H1 (cell line): ENCODE data around the gene PAX8. TPM values are rescaled to one million over a fixed set of nuclear protein-coding genes. Genes with fewer than 3 reads are reported as not detected.

Experiments used
- CTCF ChIA-PET: fragments of 300-600 bp; sonication (Branson Sonifier 250); formaldehyde crosslinking; loops from one replicate; lab custom pipeline; 2021; ENCODE audit not compliant: partially characterized antibody; lab: Charles Lee
- POLR2A ChIA-PET: fragments of 300-600 bp; sonication (Branson Sonifier 250); formaldehyde crosslinking; loops from one replicate; lab custom pipeline; 2021; ENCODE audit warnings: inconsistent platforms; ENCODE audit not compliant: partially characterized antibody; lab: Charles Lee
- DNase-seq, 2 experiments: peaks; one replicate each; pipeline versions ENCODE4 v3.0.0 to v3.0.0-alpha.2; 2010 to 2022; ENCODE audit warnings: low spot score in 2 of 2, low read depth in 1 of 2, mixed read lengths in 1 of 2
- FAIRE-seq: peaks from 2 replicates; lab custom pipeline; 2011; peaks lifted over from hg19 to GRCh38; lab: Jason Lieb, UNC
- H2AFZ ChIP-seq: 2 replicates; pipeline ENCODE4 v1.8.1; 2012; ENCODE audit warnings: low read length, inconsistent platforms
- H2AK5ac ChIP-seq: 2 replicates; pipeline ENCODE4 v1.6.1; 2013; ENCODE audit warnings: low read depth, low read length
- H2BK120ac ChIP-seq: replicated peaks from 2 replicates; pipeline ENCODE3; 2013; ENCODE audit warnings: low read depth, low read length, inconsistent platforms
- H2BK12ac ChIP-seq: 2 replicates; pipeline ENCODE4 v1.6.1; 2013; ENCODE audit warnings: low read depth, low read length
- H2BK15ac ChIP-seq: 2 replicates; pipeline ENCODE4 v1.6.1; 2013; ENCODE audit warnings: low read length
- H2BK20ac ChIP-seq: 2 replicates; pipeline ENCODE4 v1.6.1; 2013; ENCODE audit warnings: low read length
- H2BK5ac ChIP-seq: 2 replicates; pipeline ENCODE4 v1.6.1; 2013; ENCODE audit warnings: low read depth, low read length
- H3K14ac ChIP-seq: 2 replicates; pipeline ENCODE4 v1.6.1; 2013; ENCODE audit warnings: inconsistent platforms; ENCODE audit not compliant: insufficient read length
- H3K18ac ChIP-seq: 2 replicates; pipeline ENCODE4 v1.6.1; 2013; ENCODE audit warnings: low read length; ENCODE audit errors: extremely low read depth
- H3K23ac ChIP-seq: 2 replicates; pipeline ENCODE4 v1.6.1; 2013; ENCODE audit warnings: inconsistent platforms; ENCODE audit not compliant: insufficient read length
- H3K23me2 ChIP-seq: 2 replicates; pipeline ENCODE4 v1.6.1; 2013; ENCODE audit warnings: low read depth, low read length
- H3K27ac ChIP-seq: 2 replicates; pipeline ENCODE4 v1.6.1; 2011; ENCODE audit warnings: low read depth, low read length, inconsistent platforms
- H3K27me3 ChIP-seq, 4 experiments: replicated peaks in 1 of 4; 1 replicate in 1 of 4; 2 replicates in 3 of 4; pipeline versions ENCODE4 v1.6.1 to v1.8.1; 2011 to 2013; ENCODE audit warnings: low read length in 3 of 4, mild to moderate bottlenecking in 3 of 4, inconsistent platforms in 2 of 4, mixed read lengths in 2 of 4, moderate library complexity in 1 of 4; ENCODE audit not compliant: control insufficient read depth in 3 of 4, insufficient read depth in 3 of 4; ENCODE audit errors: extremely low read depth in 1 of 4
- H3K36me3 ChIP-seq, 4 experiments: 2 replicates each; pipeline versions ENCODE4 v1.6.1 to v1.8.1; 2011 to 2013; ENCODE audit warnings: mild to moderate bottlenecking in 4 of 4, low read length in 3 of 4, moderate library complexity in 2 of 4, control low read depth in 1 of 4, inconsistent platforms in 1 of 4; ENCODE audit not compliant: insufficient read depth in 4 of 4, control insufficient read depth in 2 of 4
- H3K4ac ChIP-seq: replicated peaks from 2 replicates; pipeline ENCODE3; 2013; ENCODE audit warnings: low read length, low read depth, mixed read lengths, inconsistent platforms; ENCODE audit not compliant: insufficient read length
- H3K4me1 ChIP-seq, 4 experiments: replicated peaks in 1 of 4; 1 replicate in 1 of 4; 2 replicates in 3 of 4; pipeline versions ENCODE4 v1.6.1 to v1.8.1; 2011 to 2013; ENCODE audit warnings: low read length in 3 of 4, inconsistent platforms in 2 of 4, mixed read lengths in 1 of 4; ENCODE audit not compliant: insufficient read depth in 4 of 4, control insufficient read depth in 3 of 4
- H3K4me2 ChIP-seq, 2 experiments: 2 replicates each; pipeline versions ENCODE4 v1.6.1 to v1.8.1; 2011 to 2013; ENCODE audit warnings: low read depth in 2 of 2, low read length in 2 of 2, control low read depth in 1 of 2, inconsistent platforms in 1 of 2, mild to moderate bottlenecking in 1 of 2; ENCODE audit not compliant: insufficient read depth in 1 of 2
- H3K4me3 ChIP-seq, 4 experiments: fragments of 200-600, 300-600 bp in 1 of 4; sonication (generic), shearing (Covaris generic), sonication (Bioruptor Twin) in 1 of 4; 2 replicates each; pipeline versions ENCODE4 v1.5.1 to v1.8.1; 2011 to 2016; ENCODE audit warnings: low read length in 4 of 4, low read depth in 3 of 4, control low read depth in 2 of 4, inconsistent platforms in 2 of 4, mild to moderate bottlenecking in 2 of 4, mixed read lengths in 1 of 4, moderate library complexity in 1 of 4; ENCODE audit not compliant: insufficient read depth in 2 of 4; ENCODE audit errors: extremely low read depth in 1 of 4
- H3K56ac ChIP-seq: replicated peaks from 2 replicates; pipeline ENCODE3; 2013; ENCODE audit warnings: low read depth, mild to moderate bottlenecking, mixed read lengths, low read length, inconsistent platforms; ENCODE audit not compliant: insufficient read length
- H3K79me1 ChIP-seq: 2 replicates; pipeline ENCODE4 v1.6.1; 2013; ENCODE audit warnings: low read depth, low read length, control low read depth
- H3K79me2 ChIP-seq, 2 experiments: 2 replicates each; pipeline versions ENCODE4 v1.6.1 to v1.8.1; 2012 to 2013; ENCODE audit warnings: low read length in 2 of 2, mild to moderate bottlenecking in 2 of 2, inconsistent platforms in 1 of 2; ENCODE audit not compliant: insufficient read depth in 2 of 2, control insufficient read depth in 1 of 2
- H3K9ac ChIP-seq, 4 experiments: replicated peaks in 1 of 4; 1 replicate in 1 of 4; 2 replicates in 3 of 4; pipeline versions ENCODE4 v1.6.1 to v1.8.1; 2011 to 2013; ENCODE audit warnings: low read depth in 3 of 4, low read length in 3 of 4, control low read depth in 2 of 4, mild to moderate bottlenecking in 2 of 4, moderate library complexity in 2 of 4, inconsistent platforms in 1 of 4; ENCODE audit errors: extremely low read depth in 1 of 4
- H3K9me3 ChIP-seq, 2 experiments: 2 replicates each; pipeline versions ENCODE4 v1.6.1 to v1.8.1; 2012 to 2013; ENCODE audit warnings: mild to moderate bottlenecking in 2 of 2, moderate library complexity in 2 of 2, control low read depth in 1 of 2, inconsistent platforms in 1 of 2, low read depth in 1 of 2, low read length in 1 of 2, mixed read lengths in 1 of 2; ENCODE audit not compliant: insufficient read depth in 2 of 2
- H4K20me1 ChIP-seq, 2 experiments: replicated peaks in 1 of 2; 2 replicates each; pipeline versions ENCODE3 to v1.8.1; 2011 to 2013; ENCODE audit warnings: inconsistent platforms in 2 of 2, low read length in 2 of 2, mild to moderate bottlenecking in 1 of 2; ENCODE audit not compliant: insufficient read depth in 2 of 2, control insufficient read depth in 1 of 2
- H4K5ac ChIP-seq: 2 replicates; pipeline ENCODE4 v1.6.1; 2013; ENCODE audit warnings: low read length, low read depth, mixed read lengths, inconsistent platforms; ENCODE audit not compliant: insufficient read length
- H4K8ac ChIP-seq: 2 replicates; pipeline ENCODE4 v1.8.0; 2013; ENCODE audit warnings: mild to moderate bottlenecking, moderate library complexity, low read length, inconsistent platforms; ENCODE audit not compliant: insufficient read depth; ENCODE audit errors: extremely low read depth
- H4K91ac ChIP-seq: replicated peaks from 2 replicates; pipeline ENCODE3; 2013; ENCODE audit warnings: low read length, mixed read lengths, inconsistent platforms; ENCODE audit not compliant: insufficient read length
- KDM5A ChIP-seq: fragments of 200-600 bp; IDR thresholded peaks from 2 replicates; pipeline ENCODE4 v1.7.1; 2012; ENCODE audit warnings: mild to moderate bottlenecking, low read length, inconsistent platforms, mixed read lengths
- WGBS, 2 experiments: shearing (Covaris generic) in 1 of 2; methylation state at CpG; one replicate each; pipeline versions ENCODE4 v1.1.6 to v1.1.7; 2013 to 2015; ENCODE audit warnings: low lambda C conversion rate in 2 of 2, mixed read lengths in 2 of 2, inconsistent platforms in 1 of 2, low coverage in 1 of 2, missing lambda C conversion rate in 1 of 2; ENCODE audit not compliant: insufficient replicate concordance in 2 of 2, insufficient coverage in 1 of 2, insufficient read length in 1 of 2; ENCODE audit errors: extremely low coverage in 1 of 2, missing lambda C conversion rate in 1 of 2; 5-methylcytosine and 5-hydroxymethylcytosine counted together
- polyA plus RNA-seq, 7 experiments: library from polyadenylated mRNA; depleted of rRNA in 3 of 7; stranded (reverse) in 5 of 7; unstranded in 2 of 7; fragments of >200 nt in 5 of 7; fragments of 200-250 nt in 2 of 7; gene quantifications; 1 replicate in 5 of 7; 2 replicates in 1 of 7; 4 replicates in 1 of 7; pipeline versions ENCODE4 v1.2.1 to v1.2.3, GENCODE V29; 2011 to 2013; ENCODE audit warnings: missing spikeins in 2 of 7, mixed read lengths in 2 of 7
- total RNA-seq: library from RNA; stranded (reverse); fragmentation: NEBNext Ultra II Directional; extraction: Animal tissue kit (Norgen Biotek cat#: 25700); gene quantifications from 2 replicates; pipeline ENCODE4 v1.2.1, GENCODE V29; 2021

Gene PAX8
- total and polyA plus RNA-seq, 2 of the 8 experiments (the other 6 are each of a cell fraction or from before 2014, with no cell fraction given) = 0.02 TPM; not detected in 1

GRCh38 chr2:113232123-113232522, 46.6 kb downstream of the PAX8 start:
- H3K4me2 ChIP-seq = no peak overlapping the region
- H3K18ac ChIP-seq = no peak overlapping the region
- no peak overlapping the region for H3K56ac ChIP-seq
- 93% methylated on average over 3 of the region's 3 CpGs; no CpG with 5 or more reads in 1 of the 2 experiments for WGBS, 2 experiments
- no peaks in the 10 kb centered on the region for H3K79me2 ChIP-seq
- no peak overlapping the region for H4K91ac ChIP-seq
- H2BK120ac ChIP-seq = no peak overlapping the region
- no peak overlapping the region for H3K4me3 ChIP-seq
- no peak overlapping the region for H2BK12ac ChIP-seq
- no peak overlapping the region for H3K14ac ChIP-seq
- CTCF ChIA-PET = interaction anchor here (1.1 to 4.6 kb wide), 5 partner anchors 12 to 87 kb away, joined by 3 to 28 read pairs (median 7); no protein-coding TSS in a partner anchor
- POLR2A ChIA-PET = no interaction called here
- H3K79me1 ChIP-seq = no peaks in the 10 kb centered on the region
- no peaks in the 10 kb centered on the region for H3K36me3 ChIP-seq
- H3K23me2 ChIP-seq = no peaks in the 10 kb centered on the region
- H4K5ac ChIP-seq = no peak overlapping the region
- no peak overlapping the region for H3K23ac ChIP-seq
- no peaks in the 10 kb centered on the region for H3K27me3 ChIP-seq
- TF ChIP-seq KDM5A = no peak
- peaks cover 0 to 5% of the 10 kb centered on the region in 2 experiments; a peak in 1 of 4 replicates for H3K9me3 ChIP-seq
- H3K4ac ChIP-seq = no peak overlapping the region
- H2AFZ ChIP-seq = no peak overlapping the region
- no peak overlapping the region; the same call in 1 of the 2 replicates for H4K8ac ChIP-seq
- FAIRE-seq (no peak), DNase-seq (no peak)
- no peak overlapping the region for H2AK5ac ChIP-seq
- no peak overlapping the region for H2BK5ac ChIP-seq
- H2BK20ac ChIP-seq = no peak overlapping the region
- H3K27ac ChIP-seq = no peak overlapping the region
- H3K4me1 ChIP-seq = no peaks in the 10 kb centered on the region
- no peaks in the 10 kb centered on the region for H4K20me1 ChIP-seq
- no peak overlapping the region for H2BK15ac ChIP-seq
- H3K9ac ChIP-seq = no peak overlapping the region
